Measurements from ENCODE around the gene EIPR1. TPM values are rescaled to one million over a fixed set of nuclear protein-coding genes. Genes with fewer than 3 reads are reported as not detected.

The EIPR1 gene
- total RNA-seq, 1 experiment from 2014 or later = 27.8 TPM

DNA sequence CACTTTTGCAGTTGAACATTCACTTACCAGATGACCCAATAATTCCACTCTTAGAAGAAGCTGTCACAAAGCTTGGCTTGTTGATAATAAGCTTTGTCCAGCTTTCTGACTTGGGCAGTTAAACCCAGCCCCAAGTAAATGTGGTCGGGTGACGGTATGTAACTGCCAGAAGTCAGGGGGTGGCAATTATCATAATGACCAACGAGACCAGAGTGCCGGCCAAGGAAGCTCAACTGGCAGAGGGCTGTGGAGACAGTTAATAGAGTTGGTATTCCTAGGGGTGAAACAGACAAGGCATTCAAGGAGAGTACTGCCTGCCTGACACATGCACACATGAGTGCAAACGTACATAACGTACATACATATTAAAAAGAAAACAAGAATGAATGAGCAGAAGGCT lies 116.7 kb downstream of the EIPR1 start:
- Histone ChIP-seq H2BK120ac (ENCODE audit: low read depth, low read length, poor library complexity, severe bottlenecking) (no peak overlapping the region), H3K23ac (ENCODE audit: insufficient read length, low read depth, low read length) (no peak overlapping the region), H3K4me1 (ENCODE audit: insufficient read depth, low read length) (no peaks in the 10 kb centered on the region; the same call in 1 of the 2 replicates), H3K9me3 (ENCODE audit: control insufficient read depth, low read depth, low read length) (no peaks in the 10 kb centered on the region), H3K79me2 (ENCODE audit: insufficient read depth, low read length) (no peaks in the 10 kb centered on the region), H3K56ac (ENCODE audit: insufficient read length, low read depth, low read length) (no peak overlapping the region), H4K91ac (ENCODE audit: insufficient read length, low read depth, low read length) (no peak overlapping the region), H4K8ac (replicated peaks; ENCODE audit: insufficient read length, low read depth, low read length) (no peak overlapping the region), H4K20me1 (ENCODE audit: control insufficient read depth, insufficient read depth, insufficient read length) (no peaks in the 10 kb centered on the region), H2AFZ (ENCODE audit: low read length) (no peak overlapping the region), H3K79me1 (ENCODE audit: insufficient read depth, low read depth, low read length, poor library complexity, severe bottlenecking) (no peaks in the 10 kb centered on the region), H2BK5ac (ENCODE audit: insufficient read length, low read length) (no peak overlapping the region), H2AK5ac (ENCODE audit: insufficient read length, low read length) (no peak overlapping the region), H2BK20ac (ENCODE audit: low read depth, low read length, poor library complexity, severe bottlenecking) (no peak overlapping the region), H3K18ac (ENCODE audit: insufficient read length, low read depth, low read length) (no peak overlapping the region), H3T11ph (ENCODE audit: low read length) (no peak overlapping the region), H3K4ac (ENCODE audit: low read depth, low read length) (no peak overlapping the region), H3K27me3 (ENCODE audit: insufficient read depth, low read length) (no peaks in the 10 kb centered on the region), H2BK12ac (ENCODE audit: insufficient read length, low read depth, low read length) (no peak overlapping the region), H3K27ac (ENCODE audit: insufficient read length, low read depth, low read length) (no peak overlapping the region), H3K4me2 (ENCODE audit: insufficient read depth, insufficient read length, low read length) (no peak overlapping the region), H3K14ac (ENCODE audit: insufficient read depth, low read length) (no peak overlapping the region), H3K23me2 (ENCODE audit: insufficient read length, low read depth, low read length, poor library complexity, severe bottlenecking) (no peaks in the 10 kb centered on the region), H2BK15ac (ENCODE audit: low read depth, low read length) (no peak overlapping the region), H3K9ac (ENCODE audit: extremely low read depth, insufficient read length, low read length) (no peak overlapping the region), H4K5ac (ENCODE audit: insufficient read length, low read depth, low read length) (no peak overlapping the region)
- no peak overlapping the region for H3K27ac Mint-ChIP-seq
- no CpG with 5 or more reads among the region's 6 CpGs for WGBS (ENCODE audit: extremely low coverage, insufficient read length, low lambda C conversion rate)
- H3K4me1 Mint-ChIP-seq = peaks cover 17 to 26% of the 10 kb centered on the region in 2 experiments
- peaks cover 0 to 8% (median 7%) of the 10 kb centered on the region in 3 experiments; a peak in 3 of 7 replicates for H3K36me3 Mint-ChIP-seq (ENCODE audit: insufficient read depth in 1 of 3, low read depth in 3 of 3)
- no peak overlapping the region for H3K4me3 Mint-ChIP-seq
- H3K9me3 Mint-ChIP-seq = no peaks in the 10 kb centered on the region
- no peak for TF ChIP-seq CTCF (conservative IDR thresholded peaks at IDR 0.05)
- no peak for DNase-seq
- H3K27me3 Mint-ChIP-seq (ENCODE audit: low read depth) = peaks cover 5% of the 10 kb centered on the region
